Memory B cell (primary cell): ENCODE results near the gene ZBTB40.

Experiments
- ATAC-seq: fragments of 150-1000 bp; cut with Tn5 transposase; 2 replicates; pipeline ENCODE4 v1.10.0; 2021; ENCODE audit warnings: low read depth, mild to moderate bottlenecking, moderate library complexity
- DNase-seq, 2 donors: peaks; one replicate each; pipeline ENCODE4 v3.0.0; 2022; ENCODE audit warnings: low spot score in 2 of 2
- H3K27ac Mint-ChIP-seq: one replicate; pipeline ENCODE4 v1.8.0; 2022; ENCODE audit warnings: mild to moderate bottlenecking, moderate library complexity, mixed read lengths
- H3K27me3 Mint-ChIP-seq: one replicate; pipeline ENCODE4 v1.8.0; 2022; ENCODE audit warnings: mixed read lengths
- H3K36me3 Mint-ChIP-seq: one replicate; pipeline ENCODE4 v1.8.0; 2022; ENCODE audit warnings: mild to moderate bottlenecking, mixed read lengths
- H3K4me1 Mint-ChIP-seq: one replicate; pipeline ENCODE4 v1.8.0; 2022; ENCODE audit warnings: mixed read lengths
- H3K4me3 Mint-ChIP-seq: one replicate; pipeline ENCODE4 v1.8.0; 2022; ENCODE audit warnings: mild to moderate bottlenecking, moderate library complexity, mixed read lengths
- H3K9me3 Mint-ChIP-seq: one replicate; pipeline ENCODE4 v1.8.0; 2022; ENCODE audit warnings: mixed read lengths

The ZBTB40 gene, protein sequence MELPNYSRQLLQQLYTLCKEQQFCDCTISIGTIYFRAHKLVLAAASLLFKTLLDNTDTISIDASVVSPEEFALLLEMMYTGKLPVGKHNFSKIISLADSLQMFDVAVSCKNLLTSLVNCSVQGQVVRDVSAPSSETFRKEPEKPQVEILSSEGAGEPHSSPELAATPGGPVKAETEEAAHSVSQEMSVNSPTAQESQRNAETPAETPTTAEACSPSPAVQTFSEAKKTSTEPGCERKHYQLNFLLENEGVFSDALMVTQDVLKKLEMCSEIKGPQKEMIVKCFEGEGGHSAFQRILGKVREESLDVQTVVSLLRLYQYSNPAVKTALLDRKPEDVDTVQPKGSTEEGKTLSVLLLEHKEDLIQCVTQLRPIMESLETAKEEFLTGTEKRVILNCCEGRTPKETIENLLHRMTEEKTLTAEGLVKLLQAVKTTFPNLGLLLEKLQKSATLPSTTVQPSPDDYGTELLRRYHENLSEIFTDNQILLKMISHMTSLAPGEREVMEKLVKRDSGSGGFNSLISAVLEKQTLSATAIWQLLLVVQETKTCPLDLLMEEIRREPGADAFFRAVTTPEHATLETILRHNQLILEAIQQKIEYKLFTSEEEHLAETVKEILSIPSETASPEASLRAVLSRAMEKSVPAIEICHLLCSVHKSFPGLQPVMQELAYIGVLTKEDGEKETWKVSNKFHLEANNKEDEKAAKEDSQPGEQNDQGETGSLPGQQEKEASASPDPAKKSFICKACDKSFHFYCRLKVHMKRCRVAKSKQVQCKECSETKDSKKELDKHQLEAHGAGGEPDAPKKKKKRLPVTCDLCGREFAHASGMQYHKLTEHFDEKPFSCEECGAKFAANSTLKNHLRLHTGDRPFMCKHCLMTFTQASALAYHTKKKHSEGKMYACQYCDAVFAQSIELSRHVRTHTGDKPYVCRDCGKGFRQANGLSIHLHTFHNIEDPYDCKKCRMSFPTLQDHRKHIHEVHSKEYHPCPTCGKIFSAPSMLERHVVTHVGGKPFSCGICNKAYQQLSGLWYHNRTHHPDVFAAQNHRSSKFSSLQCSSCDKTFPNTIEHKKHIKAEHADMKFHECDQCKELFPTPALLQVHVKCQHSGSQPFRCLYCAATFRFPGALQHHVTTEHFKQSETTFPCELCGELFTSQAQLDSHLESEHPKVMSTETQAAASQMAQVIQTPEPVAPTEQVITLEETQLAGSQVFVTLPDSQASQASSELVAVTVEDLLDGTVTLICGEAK

DNA sequence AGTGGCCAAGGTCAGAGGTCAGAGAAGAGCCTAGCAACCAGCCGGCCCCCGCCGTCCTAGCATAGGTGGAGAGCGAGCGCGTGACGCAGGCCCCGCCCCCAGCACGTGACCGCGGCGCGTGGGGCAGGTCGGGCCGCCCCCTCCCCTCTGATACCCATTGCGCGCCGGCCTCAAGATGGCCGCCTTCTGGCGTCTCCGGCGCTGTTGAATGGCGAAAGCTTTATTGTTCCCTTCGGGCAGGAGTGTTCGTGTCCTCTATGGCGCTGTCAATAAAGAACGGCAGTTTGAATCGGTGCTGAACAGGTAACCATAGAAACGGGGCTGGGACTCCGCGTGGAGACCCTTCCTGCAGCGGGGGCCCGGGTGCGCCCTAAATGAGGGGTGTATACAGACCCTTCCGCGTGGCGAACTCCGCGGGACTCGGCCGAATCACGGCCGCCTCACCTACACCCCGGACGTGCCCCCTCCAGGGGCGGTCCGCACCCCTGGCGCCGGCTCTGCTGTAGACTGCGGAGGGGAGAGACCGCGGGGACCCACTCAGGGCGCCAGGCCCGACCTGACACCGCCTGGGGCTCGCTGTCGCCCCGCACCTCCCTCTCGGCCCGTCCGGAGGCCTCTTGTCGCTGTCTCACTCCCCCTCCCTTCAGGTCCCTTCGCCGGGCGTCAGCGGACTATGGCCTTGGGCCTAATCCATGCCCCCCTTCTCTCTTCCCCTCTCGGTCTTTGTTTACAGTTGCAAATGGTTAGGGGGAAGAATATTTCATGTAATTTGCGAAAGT is at the start of gene ZBTB40:
ZBTB40 (plus strand) TSS at position 150 of the 779 bp plus-strand sequence. CDS start 38,098 bp downstream, outside the sequence.
- H3K4me1 Mint-ChIP-seq, result peaks cover 27% of the 10 kb centered on the region

DNA sequence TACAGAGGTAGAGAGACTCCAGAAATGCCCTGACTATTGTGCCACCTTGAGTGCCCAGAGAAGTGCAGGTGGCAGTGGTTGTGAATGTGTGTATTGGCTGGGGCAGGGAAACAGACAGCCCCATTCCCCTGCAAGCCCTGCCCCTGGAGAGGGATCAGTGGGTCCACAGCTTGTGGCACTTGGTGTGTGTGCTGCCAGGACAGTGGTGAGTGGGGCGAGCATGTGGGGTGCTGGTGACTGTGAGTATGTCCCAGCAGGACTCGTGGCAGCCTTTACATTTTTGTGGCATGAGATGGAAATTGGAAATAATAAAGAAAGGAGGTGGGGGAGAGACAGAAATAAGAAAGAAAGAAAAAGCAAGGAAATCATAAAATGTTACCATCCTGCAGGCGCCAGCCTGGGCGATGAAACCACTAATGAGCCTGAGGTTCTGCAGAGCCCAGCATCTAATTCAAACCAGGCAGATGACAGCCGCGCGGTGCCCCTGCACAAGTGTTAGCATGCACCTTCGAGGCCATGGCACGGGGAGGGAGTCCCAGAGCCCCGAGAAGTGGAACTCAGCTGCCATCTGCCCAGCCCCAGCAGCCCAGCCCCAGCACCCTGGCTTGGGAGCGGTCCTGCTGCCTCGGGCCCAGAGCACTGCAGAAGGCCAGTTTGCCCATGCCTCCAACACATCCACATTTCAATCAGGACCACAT is 49.1 kb upstream of the ZBTB40 start:
- Mint-ChIP-seq H3K9me3 (no peaks in the 10 kb centered on the region), H3K36me3 (no peaks in the 10 kb centered on the region), H3K27ac (no peak overlapping the region), H3K4me3 (no peak overlapping the region), H3K4me1 (no peaks in the 10 kb centered on the region), H3K27me3 (peaks cover 22% of the 10 kb centered on the region)
- no peak for ATAC-seq
- DNase-seq, result no peak

More for the DNA sequence above, at the start of gene ZBTB40:
- H3K4me3 Mint-ChIP-seq, result peak within 1 kb of the TSS; percentile 92
- H3K27ac Mint-ChIP-seq, result peak within 1 kb of the TSS; percentile 99
- DNase-seq, result peak; percentile 88 to 94
- peak; percentile 92 for ATAC-seq
- peaks cover 3% of the 10 kb centered on the region for H3K9me3 Mint-ChIP-seq
- peaks cover 7% of the 10 kb centered on the region for H3K36me3 Mint-ChIP-seq
- H3K27me3 Mint-ChIP-seq, result no peaks in the 10 kb centered on the region

DNA sequence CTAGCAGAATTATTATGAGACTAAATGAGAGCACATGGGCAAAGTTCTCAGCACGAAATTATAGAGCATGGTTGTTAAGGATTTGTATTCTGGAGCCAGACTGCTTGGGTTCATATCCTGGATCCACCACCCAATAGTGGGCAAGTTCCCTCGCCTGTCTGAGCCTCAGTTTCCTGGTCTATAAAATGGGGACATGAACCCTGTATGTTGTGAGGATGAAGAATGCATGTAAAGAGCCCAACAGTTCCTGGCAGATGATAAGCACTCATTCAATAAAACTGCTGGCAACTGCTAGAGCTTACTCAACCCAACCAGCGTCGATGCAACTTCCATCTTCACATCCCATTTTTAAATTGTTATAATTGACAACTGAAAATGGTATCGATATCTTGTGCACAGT is 47.2 kb upstream of the ZBTB40 start:
- no peaks in the 10 kb centered on the region for H3K9me3 Mint-ChIP-seq
- ATAC-seq (no peak), DNase-seq (no peak)
- no peaks in the 10 kb centered on the region for H3K36me3 Mint-ChIP-seq
- H3K27me3 Mint-ChIP-seq, result peaks cover 18% of the 10 kb centered on the region
- no peak overlapping the region for H3K27ac Mint-ChIP-seq
- H3K4me1 Mint-ChIP-seq, result no peaks in the 10 kb centered on the region
- no peak overlapping the region for H3K4me3 Mint-ChIP-seq

DNA sequence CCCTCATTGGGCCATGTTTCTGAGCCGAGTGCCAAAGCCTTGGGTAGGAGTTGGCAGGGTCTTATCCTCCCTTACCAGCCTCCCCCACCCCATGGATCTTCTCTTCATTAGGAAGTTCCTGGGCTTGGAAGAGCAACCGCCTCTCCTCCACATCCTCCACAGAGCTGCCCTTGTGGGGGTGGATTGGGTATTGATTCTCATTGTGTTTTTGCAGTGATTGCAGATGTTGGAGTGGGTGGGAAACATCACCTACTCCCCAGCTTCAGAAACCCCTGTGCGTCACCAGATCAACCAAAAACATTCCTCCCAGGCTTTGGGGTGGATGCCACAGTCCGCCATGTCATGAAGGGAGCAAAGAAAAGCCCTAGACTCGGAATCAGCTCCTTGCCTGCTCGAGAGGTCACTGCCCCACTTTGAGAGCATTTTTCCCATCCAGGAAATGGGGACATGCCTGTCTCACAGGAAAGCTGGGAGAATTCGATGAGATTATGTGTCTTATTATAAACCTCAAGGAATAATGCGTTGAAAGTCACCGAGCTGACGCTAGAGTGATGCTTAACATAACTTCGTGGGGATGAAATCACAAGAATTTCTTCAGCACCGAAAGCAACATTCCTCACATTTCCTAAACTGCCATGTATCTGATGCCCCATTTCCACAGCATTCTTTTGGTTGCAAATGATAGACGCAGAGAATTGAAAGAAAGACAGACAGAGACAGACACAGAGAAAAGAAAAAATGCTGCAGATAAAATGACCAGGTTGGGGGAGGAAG is 44.7 kb upstream of the ZBTB40 start:
- no peak for DNase-seq
- peaks cover 10% of the 10 kb centered on the region for H3K27me3 Mint-ChIP-seq

DNA sequence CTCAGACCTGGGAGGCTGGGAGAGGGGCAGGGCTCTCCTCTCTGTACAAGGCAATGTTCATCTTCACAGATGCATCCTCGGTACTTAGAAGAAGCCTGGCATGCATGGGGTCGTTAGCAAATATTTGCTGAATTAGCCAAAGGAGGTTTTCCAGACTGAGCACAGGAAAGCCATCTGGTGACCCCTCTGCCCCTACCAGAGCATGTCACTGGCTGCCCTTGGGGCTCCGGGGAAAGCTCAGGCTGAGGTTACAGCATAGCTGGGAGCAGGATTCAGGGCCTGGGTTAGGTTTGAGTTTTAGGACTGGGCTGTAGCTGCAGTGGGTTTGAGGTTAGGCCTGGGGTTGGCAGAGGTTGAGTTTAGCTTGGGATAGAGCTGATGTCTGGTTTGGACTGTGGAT is 43.4 kb upstream of the ZBTB40 start:
- DNase-seq (no peak), ATAC-seq (no peak)
- H3K27me3 Mint-ChIP-seq, result peaks cover 8% of the 10 kb centered on the region

More for the DNA sequence above, 44.7 kb upstream of the ZBTB40 start:
- Mint-ChIP-seq H3K4me3 (no peak overlapping the region), H3K4me1 (no peaks in the 10 kb centered on the region), H3K27ac (no peak overlapping the region), H3K36me3 (no peaks in the 10 kb centered on the region), H3K9me3 (peaks cover 5% of the 10 kb centered on the region)
- ATAC-seq, result no peak

DNA sequence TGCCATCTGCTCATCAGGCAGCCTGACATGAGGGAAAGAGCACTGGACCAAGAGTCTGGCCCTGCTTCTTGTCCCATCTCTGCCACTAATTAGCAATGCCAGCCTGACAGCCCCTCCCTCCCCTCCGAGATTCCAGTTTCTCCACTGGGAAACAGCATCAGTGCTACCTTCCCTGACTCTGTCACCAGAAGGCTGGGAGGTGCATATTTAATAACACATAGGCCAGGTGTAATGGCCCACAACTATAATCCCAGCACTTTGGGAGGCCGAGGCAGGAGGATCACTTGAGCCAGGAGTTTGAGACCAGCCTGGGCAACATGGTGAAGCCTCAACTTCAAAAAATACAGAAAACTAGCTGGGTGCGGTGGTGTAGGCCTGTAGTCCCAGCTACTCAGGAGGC is 41.2 kb upstream of the ZBTB40 start:
- DNase-seq, result no peak
- H3K36me3 Mint-ChIP-seq, result no peaks in the 10 kb centered on the region
- no peak for ATAC-seq
- no peaks in the 10 kb centered on the region for H3K4me1 Mint-ChIP-seq
- H3K27ac Mint-ChIP-seq, result no peak overlapping the region
- H3K4me3 Mint-ChIP-seq, result no peak overlapping the region
- peaks cover 5% of the 10 kb centered on the region for H3K9me3 Mint-ChIP-seq
- H3K27me3 Mint-ChIP-seq, result peaks cover 6% of the 10 kb centered on the region

More for the DNA sequence above, 43.4 kb upstream of the ZBTB40 start:
- no peaks in the 10 kb centered on the region for H3K36me3 Mint-ChIP-seq
- H3K4me3 Mint-ChIP-seq, result no peak overlapping the region
- no peak overlapping the region for H3K27ac Mint-ChIP-seq
- peaks cover 5% of the 10 kb centered on the region for H3K9me3 Mint-ChIP-seq
- no peaks in the 10 kb centered on the region for H3K4me1 Mint-ChIP-seq

DNA sequence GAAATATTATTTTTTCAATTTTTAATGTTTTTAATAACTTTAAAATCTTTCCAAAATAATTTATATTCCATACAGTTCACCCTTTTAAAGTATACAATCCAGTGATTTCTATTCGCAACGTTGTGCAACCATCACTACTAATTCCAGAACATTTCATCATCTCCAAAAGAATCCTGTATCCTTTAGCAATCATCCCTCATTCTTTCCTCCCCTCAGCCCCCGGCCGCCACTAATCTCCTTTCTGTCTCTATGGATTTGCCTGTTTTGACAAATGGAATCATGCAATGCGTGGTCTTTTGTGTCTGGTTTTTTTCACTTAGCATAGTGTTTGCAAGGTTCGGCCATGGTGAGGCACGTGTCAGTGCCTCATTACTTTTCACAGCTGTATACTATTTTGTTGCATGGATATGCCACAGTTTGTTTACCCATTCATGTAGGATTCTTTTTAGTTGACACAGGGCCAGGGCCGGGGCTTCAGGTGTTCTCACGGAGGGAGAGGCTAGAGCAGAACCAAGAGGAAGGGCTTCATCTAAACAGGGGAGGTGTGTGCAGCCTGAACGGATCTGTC is 40.6 kb upstream of the ZBTB40 start:
- DNase-seq (no peak), ATAC-seq (no peak)
- Mint-ChIP-seq H3K9me3 (peaks cover 5% of the 10 kb centered on the region), H3K27ac (no peak overlapping the region), H3K36me3 (no peaks in the 10 kb centered on the region), H3K4me3 (no peak overlapping the region), H3K4me1 (no peaks in the 10 kb centered on the region), H3K27me3 (peaks cover 6% of the 10 kb centered on the region)

DNA sequence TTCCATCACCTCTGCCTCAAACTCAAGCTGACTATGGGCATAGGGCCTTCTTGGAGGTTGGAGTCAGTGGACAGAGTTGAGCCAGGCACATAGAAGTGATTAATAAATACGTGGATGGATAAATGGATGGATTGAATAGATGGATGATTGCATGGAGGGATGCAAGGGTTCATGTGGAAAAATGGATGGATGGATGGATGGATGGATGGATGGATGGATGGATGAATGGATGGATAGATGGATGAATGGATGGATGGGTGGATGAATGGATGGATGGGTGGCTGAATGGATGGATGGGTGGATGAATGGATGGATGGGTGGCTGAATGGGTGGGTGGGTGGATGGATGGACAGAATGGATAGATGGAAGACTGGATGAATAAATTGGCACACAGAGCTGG is 40.1 kb upstream of the ZBTB40 start:
- no peak overlapping the region for H3K27ac Mint-ChIP-seq
- H3K4me1 Mint-ChIP-seq, result peaks cover under 1% of the 10 kb centered on the region
- H3K9me3 Mint-ChIP-seq, result peaks cover 5% of the 10 kb centered on the region
- H3K4me3 Mint-ChIP-seq, result no peak overlapping the region
- ATAC-seq (no peak), DNase-seq (no peak)
- no peaks in the 10 kb centered on the region for H3K36me3 Mint-ChIP-seq
- H3K27me3 Mint-ChIP-seq, result peaks cover 6% of the 10 kb centered on the region

DNA sequence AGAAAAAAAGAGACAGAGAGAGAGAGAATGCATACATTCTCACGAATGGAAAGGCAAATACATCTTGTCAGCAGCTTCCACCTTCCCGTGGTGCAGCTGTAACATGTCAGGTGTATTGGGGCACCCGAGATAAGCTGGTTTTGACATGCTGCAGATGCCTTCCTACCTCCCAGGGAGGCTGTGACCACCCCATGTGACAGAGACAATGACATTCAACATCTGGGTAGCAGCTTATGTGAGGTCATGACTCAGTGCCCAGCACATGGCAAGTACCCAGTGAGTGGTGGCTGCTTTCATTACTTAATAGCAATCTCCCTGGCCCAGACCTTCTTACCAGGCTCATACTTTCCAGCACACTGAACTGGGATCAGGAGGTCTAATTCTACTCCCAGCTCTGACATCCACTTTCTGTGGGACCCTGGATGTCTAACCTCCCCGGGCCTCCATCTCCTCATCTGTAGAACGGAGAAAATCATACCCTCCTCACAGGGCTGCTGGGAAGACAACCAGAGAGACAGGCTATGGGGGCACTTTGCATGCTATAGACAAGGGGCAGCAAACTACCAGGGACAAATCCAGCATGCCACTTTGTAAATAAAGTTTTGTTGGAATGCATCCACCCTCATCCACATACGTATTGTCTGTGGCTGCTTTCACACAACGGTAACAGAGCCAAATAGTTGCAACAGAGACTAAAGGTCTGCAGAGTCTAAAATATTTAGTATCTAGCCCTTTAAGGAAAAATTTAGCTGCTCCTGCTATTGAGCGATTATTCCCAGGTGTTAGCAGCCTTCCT is 38.5 kb upstream of the ZBTB40 start:
- no peak overlapping the region for H3K4me3 Mint-ChIP-seq
- no peak overlapping the region for H3K27ac Mint-ChIP-seq
- H3K4me1 Mint-ChIP-seq, result peaks cover 3% of the 10 kb centered on the region
- ATAC-seq (no peak), DNase-seq (no peak)
- peaks cover 12% of the 10 kb centered on the region for H3K27me3 Mint-ChIP-seq
- no peaks in the 10 kb centered on the region for H3K36me3 Mint-ChIP-seq
- peaks cover 5% of the 10 kb centered on the region for H3K9me3 Mint-ChIP-seq

DNA sequence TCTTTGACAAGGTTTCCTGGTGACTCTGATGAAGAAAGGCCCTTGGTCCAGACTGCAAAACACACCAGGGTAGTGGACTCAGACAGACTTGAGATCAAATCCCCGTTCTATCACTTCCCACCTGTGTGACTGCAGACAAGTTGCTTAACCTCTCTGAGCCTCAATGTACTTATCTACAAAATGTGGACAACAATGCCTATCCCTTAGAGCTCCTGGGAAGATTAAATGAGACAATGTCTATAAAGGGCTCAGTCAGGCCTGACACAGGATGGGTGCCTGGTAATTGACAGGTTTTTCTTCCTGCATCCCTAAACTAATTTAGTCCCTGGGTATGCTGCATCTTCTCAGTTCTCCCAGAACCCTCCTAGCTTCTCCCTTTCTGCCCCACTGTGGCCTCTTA is 37.9 kb upstream of the ZBTB40 start:
- ATAC-seq (no peak), DNase-seq (no peak)
- H3K27ac Mint-ChIP-seq, result no peak overlapping the region
- peaks cover 18% of the 10 kb centered on the region for H3K27me3 Mint-ChIP-seq
- H3K9me3 Mint-ChIP-seq, result peaks cover 5% of the 10 kb centered on the region
- H3K36me3 Mint-ChIP-seq, result no peaks in the 10 kb centered on the region
- no peak overlapping the region for H3K4me3 Mint-ChIP-seq
- peaks cover 6% of the 10 kb centered on the region for H3K4me1 Mint-ChIP-seq

DNA sequence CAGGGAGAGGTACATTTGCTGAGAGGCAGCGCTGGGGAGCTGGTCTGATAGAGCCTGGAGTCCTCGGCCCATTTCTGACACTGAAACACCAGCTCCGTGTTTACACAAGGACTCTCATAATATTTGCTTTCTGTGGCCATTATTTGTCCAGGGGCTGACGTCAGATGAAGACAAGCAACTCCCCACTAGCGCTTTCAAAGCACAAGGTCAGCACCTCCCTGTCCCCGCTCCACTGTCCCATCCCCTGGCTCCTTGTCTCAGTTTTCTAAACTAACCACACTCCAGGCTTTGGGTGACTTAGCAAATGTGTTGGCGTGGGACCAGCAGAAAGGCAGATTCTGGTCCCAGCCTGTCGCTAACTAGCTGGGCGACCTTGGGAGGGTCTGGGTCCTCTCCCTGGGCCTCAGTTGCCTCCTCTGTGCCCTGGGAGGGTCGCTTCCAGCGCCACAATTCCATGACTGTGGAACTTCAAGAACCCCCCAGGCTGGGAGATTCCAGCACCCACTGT is 37.4 kb upstream of the ZBTB40 start:
- DNase-seq (no peak), ATAC-seq (no peak)
- H3K9me3 Mint-ChIP-seq, result peaks cover 5% of the 10 kb centered on the region
- H3K27ac Mint-ChIP-seq, result no peak overlapping the region
- H3K4me3 Mint-ChIP-seq, result no peak overlapping the region
- peaks cover 9% of the 10 kb centered on the region for H3K4me1 Mint-ChIP-seq
- peaks cover 21% of the 10 kb centered on the region for H3K27me3 Mint-ChIP-seq
- no peaks in the 10 kb centered on the region for H3K36me3 Mint-ChIP-seq
